HL-60 (cell line): Measurements from ENCODE around the gene MYCN.

Source experiments
- DNase-seq, 2 experiments: peaks; one replicate each; pipeline ENCODE4 v3.0.0-alpha.2; 2010 to 2020; ENCODE audit warnings: low read depth in 1 of 2, low spot score in 1 of 2
- H3K27ac ChIP-seq: fragments of 250-450 bp; sonication (Bioruptor Pico); replicated peaks from 2 replicates; pipeline ENCODE4 v1.5.1; 2020; ENCODE audit warnings: mild to moderate bottlenecking, moderate library complexity
- H3K27me3 ChIP-seq: fragments of 250-450 bp; sonication (Bioruptor Pico); 2 replicates; pipeline ENCODE4 v1.5.1; 2021; ENCODE audit warnings: mild to moderate bottlenecking, moderate library complexity; ENCODE audit not compliant: insufficient read depth, poor library complexity, severe bottlenecking
- H3K4me3 ChIP-seq: replicated peaks from 2 replicates; pipeline ENCODE4 v1.5.1; 2011; ENCODE audit warnings: mild to moderate bottlenecking, control low read depth, low read length; ENCODE audit not compliant: insufficient read depth
- CTCF ChIP-seq: IDR thresholded peaks from one replicate; pipeline ENCODE4 v1.5.1; 2011; ENCODE audit warnings: low read length, control low read depth, inconsistent platforms; ENCODE audit not compliant: insufficient read depth
- GABPA ChIP-seq: IDR thresholded peaks from 2 replicates; pipeline ENCODE4 v1.6.1; 2012; ENCODE audit warnings: low read depth
- POLR2AphosphoS5 ChIP-seq: IDR thresholded peaks from 2 replicates; pipeline ENCODE4 v1.6.1; 2012; ENCODE audit warnings: low read depth
- REST ChIP-seq: IDR thresholded peaks from 2 replicates; pipeline ENCODE4 v1.6.1; 2012; ENCODE audit warnings: low read depth; ENCODE audit not compliant: insufficient replicate concordance
- SPI1 ChIP-seq: IDR thresholded peaks from 2 replicates; pipeline ENCODE4 v1.6.1; 2012; ENCODE audit warnings: low read depth, mild to moderate bottlenecking, borderline replicate concordance

MYCN gene

GRCh38 chr2:15968280-15969178, 28.2 kb downstream of the MYCN start:
- Histone ChIP-seq H3K27me3 (no peaks in the 10 kb centered on the region), H3K27ac (no peak overlapping the region), H3K4me3 (no peak overlapping the region)
- no peak for DNase-seq
- TF ChIP-seq CTCF: no peak
- TF ChIP-seq SPI1: no peak
- no peak for TF ChIP-seq POLR2AphosphoS5
- no peak for TF ChIP-seq REST
- TF ChIP-seq GABPA: no peak

- Histone ChIP-seq H3K27ac (no peak overlapping the region), H3K4me3 (no peak overlapping the region), H3K27me3 (no peaks in the 10 kb centered on the region)
- no peak for TF ChIP-seq SPI1
- TF ChIP-seq POLR2AphosphoS5: no peak
- TF ChIP-seq GABPA: no peak
- no peak for TF ChIP-seq CTCF
- no peak for TF ChIP-seq REST
- DNase-seq: no peak
Measured at GRCh38 chr2:15969214-15969613, 28.9 kb downstream of the MYCN start.

- H3K4me3 ChIP-seq: no peak overlapping the region
- no peak overlapping the region for H3K27ac ChIP-seq
- DNase-seq: no peak
- TF ChIP-seq CTCF (no peak), REST (no peak), POLR2AphosphoS5 (no peak), SPI1 (no peak), GABPA (no peak)
- H3K27me3 ChIP-seq: no peaks in the 10 kb centered on the region
Measured at GRCh38 chr2:15970701-15971100, 30.4 kb downstream of the MYCN start.
